B cell (primary cell): Measurements from ENCODE around the gene ABLIM1. TPM values are rescaled to one million over a fixed set of nuclear protein-coding genes. Genes with fewer than 3 reads are reported as not detected.

Experiments used
- ATAC-seq: fragments of 200-7000 bp; cut with Tn5 transposase; one replicate; pipeline ENCODE4 v1.10.0; 2021; ENCODE audit warnings: low read depth, mild to moderate bottlenecking, moderate number of reproducible peaks, moderate library complexity
- CTCF ChIA-PET: fragments of 350-600 bp; sonication (Branson Sonifier 250); formaldehyde crosslinking; loops from one replicate; lab custom pipeline; 2021; ENCODE audit warnings: antibody characterized with exemption, inconsistent platforms; lab: Charles Lee
- POLR2A ChIA-PET: fragments of 350-600 bp; sonication (Branson Sonifier 250); formaldehyde crosslinking; loops from one replicate; lab custom pipeline; 2021; ENCODE audit warnings: antibody characterized with exemption; lab: Charles Lee
- DNase-seq: peaks from one replicate; pipeline ENCODE4 v3.0.0; 2013
- H2AFZ ChIP-seq: 2 replicates; pipeline ENCODE4 v1.6.1; 2012; ENCODE audit warnings: mild to moderate bottlenecking, low read depth, low read length; ENCODE audit not compliant: insufficient read depth, poor library complexity, severe bottlenecking
- H3K27ac ChIP-seq, 2 donors: 1 replicate in 1 of 2; 2 replicates in 1 of 2; pipeline ENCODE4 v1.5.1; 2012 to 2013; ENCODE audit warnings: low read length in 2 of 2, mild to moderate bottlenecking in 2 of 2, moderate library complexity in 1 of 2
- H3K27me3 ChIP-seq, 4 experiments: fragments of 200-600 bp in 1 of 4; sonication (generic) in 1 of 4; replicated peaks in 1 of 4; 1 replicate in 2 of 4; 2 replicates in 2 of 4; pipeline versions ENCODE4 v1.6.1 to v1.7.0; 2013 to 2016; ENCODE audit warnings: low read length in 3 of 4, mild to moderate bottlenecking in 2 of 4, mixed read lengths in 1 of 4, moderate library complexity in 1 of 4; ENCODE audit not compliant: insufficient read depth in 4 of 4, control insufficient read depth in 3 of 4; ENCODE audit errors: control extremely low read depth in 1 of 4
- H3K36me3 ChIP-seq, 2 experiments: replicated peaks in 1 of 2; 1 replicate in 1 of 2; 2 replicates in 1 of 2; pipeline versions ENCODE4 v1.6.1 to v1.7.1; 2013; ENCODE audit warnings: low read length in 1 of 2; ENCODE audit not compliant: insufficient read depth in 2 of 2, control insufficient read depth in 1 of 2; ENCODE audit errors: control extremely low read depth in 1 of 2, extremely low read depth in 1 of 2
- H3K4me1 ChIP-seq, 2 donors: fragments of 200-600 bp in 1 of 2; sonication (generic) in 1 of 2; 1 replicate in 1 of 2; 2 replicates in 1 of 2; pipeline versions ENCODE4 v1.5.1 to v1.6.1; 2013 to 2017; ENCODE audit warnings: low read length in 2 of 2; ENCODE audit not compliant: control insufficient read depth in 2 of 2, insufficient read depth in 2 of 2
- H3K4me2 ChIP-seq: replicated peaks from 2 replicates; pipeline ENCODE3; 2012; ENCODE audit warnings: mild to moderate bottlenecking, low read depth, low read length; ENCODE audit not compliant: poor library complexity, severe bottlenecking
- H3K4me3 ChIP-seq, 5 experiments: fragments of 200-600 bp in 1 of 5; sonication (generic) in 1 of 5; 1 replicate in 3 of 5; 2 replicates in 2 of 5; pipeline versions ENCODE4 v1.5.1 to v1.7.0; 2011 to 2016; ENCODE audit warnings: low read length in 4 of 5, mild to moderate bottlenecking in 4 of 5, low read depth in 2 of 5, control low read depth in 1 of 5, moderate library complexity in 1 of 5; ENCODE audit not compliant: insufficient read depth in 1 of 5; ENCODE audit errors: control extremely low read depth in 1 of 5, extremely low read depth in 1 of 5
- H3K79me2 ChIP-seq: fragments of 200-600 bp; sonication (generic); one replicate; pipeline ENCODE4 v1.6.0; 2016; ENCODE audit warnings: low read length; ENCODE audit not compliant: control insufficient read depth, insufficient read depth
- H3K9ac ChIP-seq: fragments of 200-600 bp; sonication (generic); 2 replicates; pipeline ENCODE4 v1.6.1; 2017; ENCODE audit warnings: mild to moderate bottlenecking, low read length, moderate library complexity
- H3K9me3 ChIP-seq, 3 donors: one replicate each; pipeline versions ENCODE4 v1.6.1 to v1.7.1; 2013; ENCODE audit warnings: low read length in 2 of 3; ENCODE audit not compliant: control insufficient read depth in 2 of 3, insufficient read depth in 1 of 3; ENCODE audit errors: control extremely low read depth in 1 of 3
- H4K20me1 ChIP-seq: 2 replicates; pipeline ENCODE4 v1.6.0; 2012; ENCODE audit warnings: mild to moderate bottlenecking, low read length; ENCODE audit not compliant: insufficient read depth, control insufficient read depth, poor library complexity, severe bottlenecking
- H3K27ac Mint-ChIP-seq: one replicate; pipeline ENCODE4 v1.8.0; 2021; ENCODE audit warnings: mixed read lengths
- H3K27me3 Mint-ChIP-seq: one replicate; pipeline ENCODE4 v1.8.0; 2021; ENCODE audit warnings: mixed read lengths
- H3K4me1 Mint-ChIP-seq: one replicate; pipeline ENCODE4 v1.8.0; 2021; ENCODE audit warnings: mixed read lengths
- H3K4me3 Mint-ChIP-seq: one replicate; pipeline ENCODE4 v1.8.0; 2021; ENCODE audit warnings: mixed read lengths
- H3K9me3 Mint-ChIP-seq: one replicate; pipeline ENCODE4 v1.8.0; 2022; ENCODE audit warnings: mixed read lengths; ENCODE audit not compliant: insufficient read depth
- EZH2 ChIP-seq: IDR thresholded peaks from 2 replicates; pipeline ENCODE4 v1.6.1; 2012; ENCODE audit warnings: borderline replicate concordance, low read depth, mild to moderate bottlenecking, moderate library complexity, low read length; ENCODE audit not compliant: insufficient read depth, poor library complexity, severe bottlenecking
- WGBS: methylation state at CpG from one replicate; pipeline ENCODE4 v1.1.5; 2013; ENCODE audit warnings: missing lambda C conversion rate; ENCODE audit not compliant: insufficient coverage; 5-methylcytosine and 5-hydroxymethylcytosine counted together
- intact Hi-C: fragments of 100-400 bp; cut with micrococcal nuclease; formaldehyde crosslinking; loops from one replicate; pipeline ENCODE4 v1.10.0; 2022
- polyA plus RNA-seq: library from polyadenylated mRNA; depleted of rRNA; stranded (reverse); fragments of >200 nt; gene quantifications from 2 replicates; pipeline ENCODE4 v1.2.3, GENCODE V29; 2012
- total RNA-seq, 2 donors: library from RNA; stranded (reverse); fragments of 120-200 nt in 1 of 2; gene quantifications; 1 replicate in 1 of 2; 2 replicates in 1 of 2; pipeline versions ENCODE4 v1.2.3 to v1.2.4, GENCODE V29; 2013 to 2022
- TF ChIP-seq, protein P1 (sequence below): fragments of 200-600 bp; IDR thresholded peaks from one replicate; pipeline ENCODE4 v1.8.0; 2022; ENCODE audit warnings: antibody characterized with exemption, mild to moderate bottlenecking

ABLIM1 gene
- total and polyA plus RNA-seq, 2 donors (not counting 1 experiment from before 2014, with no cell fraction given) = 55.6 to 148 TPM

DNA sequence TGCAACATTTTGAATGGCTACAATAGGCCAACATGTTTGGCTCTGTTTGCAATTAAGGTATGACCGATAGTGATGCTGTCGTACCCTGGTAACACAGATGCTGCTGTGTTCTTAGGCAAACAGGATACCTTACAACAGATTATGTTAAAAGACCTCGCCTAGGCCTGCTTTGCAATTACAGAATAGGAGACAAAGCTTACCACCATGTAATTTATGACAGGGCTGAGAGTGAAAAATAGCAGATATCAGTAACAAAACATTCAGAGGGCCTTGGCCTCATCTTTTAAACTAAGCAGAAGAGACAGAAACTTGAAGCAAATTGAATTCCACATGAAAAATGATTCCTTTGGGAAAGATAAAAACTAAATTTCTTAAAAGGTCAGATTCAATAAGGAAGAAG lies 29.4 kb upstream of the ABLIM1 start:
- H3K36me3 ChIP-seq = no peaks in the 10 kb centered on the region
- H4K20me1 ChIP-seq = no peaks in the 10 kb centered on the region
- Mint-ChIP-seq H3K4me1 (no peaks in the 10 kb centered on the region), H3K27me3 (peaks cover 10% of the 10 kb centered on the region), H3K4me3 (no peak overlapping the region), H3K27ac (no peak overlapping the region), H3K9me3 (no peaks in the 10 kb centered on the region)
- no peak overlapping the region for H3K4me3 ChIP-seq
- TF ChIP-seq, protein P1, sequence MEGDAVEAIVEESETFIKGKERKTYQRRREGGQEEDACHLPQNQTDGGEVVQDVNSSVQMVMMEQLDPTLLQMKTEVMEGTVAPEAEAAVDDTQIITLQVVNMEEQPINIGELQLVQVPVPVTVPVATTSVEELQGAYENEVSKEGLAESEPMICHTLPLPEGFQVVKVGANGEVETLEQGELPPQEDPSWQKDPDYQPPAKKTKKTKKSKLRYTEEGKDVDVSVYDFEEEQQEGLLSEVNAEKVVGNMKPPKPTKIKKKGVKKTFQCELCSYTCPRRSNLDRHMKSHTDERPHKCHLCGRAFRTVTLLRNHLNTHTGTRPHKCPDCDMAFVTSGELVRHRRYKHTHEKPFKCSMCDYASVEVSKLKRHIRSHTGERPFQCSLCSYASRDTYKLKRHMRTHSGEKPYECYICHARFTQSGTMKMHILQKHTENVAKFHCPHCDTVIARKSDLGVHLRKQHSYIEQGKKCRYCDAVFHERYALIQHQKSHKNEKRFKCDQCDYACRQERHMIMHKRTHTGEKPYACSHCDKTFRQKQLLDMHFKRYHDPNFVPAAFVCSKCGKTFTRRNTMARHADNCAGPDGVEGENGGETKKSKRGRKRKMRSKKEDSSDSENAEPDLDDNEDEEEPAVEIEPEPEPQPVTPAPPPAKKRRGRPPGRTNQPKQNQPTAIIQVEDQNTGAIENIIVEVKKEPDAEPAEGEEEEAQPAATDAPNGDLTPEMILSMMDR = no peak
- TF ChIP-seq EZH2 = no peak
- no peaks in the 10 kb centered on the region for H3K4me1 ChIP-seq
- H3K9ac ChIP-seq = no peak overlapping the region
- H3K4me2 ChIP-seq = no peak overlapping the region
- H3K27ac ChIP-seq = no peak overlapping the region
- DNase-seq = no peak
- H3K27me3 ChIP-seq = no peaks in the 10 kb centered on the region
- H3K79me2 ChIP-seq = no peaks in the 10 kb centered on the region
- ChIA-PET CTCF (interaction anchor here (0.9 to 1.5 kb wide), 2 partner anchors 16 to 216 kb away, joined by 3 to 5 read pairs; no protein-coding TSS in a partner anchor), POLR2A (no interaction called here)
- WGBS = 100% methylated on average over 2 of the region's 3 CpGs
- H2AFZ ChIP-seq = no peak overlapping the region
- intact Hi-C loops = no loop called here
- no peak for ATAC-seq
- H3K9me3 ChIP-seq = no peaks in the 10 kb centered on the region

DNA sequence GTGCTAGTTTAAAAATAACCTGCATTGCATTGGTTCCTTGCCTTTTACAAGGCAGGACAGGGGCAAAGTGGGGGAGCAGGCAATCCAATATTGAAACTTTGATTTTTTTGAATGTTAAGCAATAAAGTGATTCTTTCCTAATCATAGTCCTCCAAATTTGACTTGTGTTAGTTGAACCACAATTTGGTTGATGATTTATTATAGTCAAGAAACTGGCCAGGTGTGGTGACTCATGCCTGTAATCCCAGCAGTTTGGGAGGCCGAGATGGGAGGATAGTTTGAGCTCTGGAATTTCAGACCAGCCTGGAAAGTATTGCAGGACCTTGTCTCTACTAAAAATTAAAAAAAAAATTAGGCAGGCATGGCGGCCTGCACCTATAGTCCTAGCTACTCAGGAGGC lies 27.9 kb upstream of the ABLIM1 start:
- H3K4me3 Mint-ChIP-seq = no peak overlapping the region
- 95% methylated on average over 2 of the region's 2 CpGs for WGBS

More for the DNA sequence above, 27.9 kb upstream of the ABLIM1 start:
- H3K79me2 ChIP-seq = no peaks in the 10 kb centered on the region
- peaks cover 10% of the 10 kb centered on the region for H3K27me3 Mint-ChIP-seq
- intact Hi-C loops = no loop called here
- POLR2A ChIA-PET = no interaction called here
- no peak overlapping the region for H2AFZ ChIP-seq
- H3K9ac ChIP-seq = no peak overlapping the region
- H3K9me3 Mint-ChIP-seq = no peaks in the 10 kb centered on the region
- ATAC-seq (no peak), DNase-seq (no peak)
- H3K4me2 ChIP-seq = no peak overlapping the region
- no peaks in the 10 kb centered on the region for H3K4me1 Mint-ChIP-seq
- H4K20me1 ChIP-seq = no peaks in the 10 kb centered on the region
- no peak overlapping the region for H3K27ac Mint-ChIP-seq
- H3K9me3 ChIP-seq = no peaks in the 10 kb centered on the region
- CTCF ChIA-PET = interaction anchor here (0.7 to 1.1 kb wide), 2 partner anchors 9 to 215 kb away, joined by 3 read pairs; no protein-coding TSS in a partner anchor
- no peak overlapping the region for H3K27ac ChIP-seq
- no peaks in the 10 kb centered on the region for H3K36me3 ChIP-seq
- H3K4me3 ChIP-seq = no peak overlapping the region
- TF ChIP-seq, protein P1 = no peak
- TF ChIP-seq EZH2 = no peak
- no peaks in the 10 kb centered on the region for H3K27me3 ChIP-seq
- no peaks in the 10 kb centered on the region for H3K4me1 ChIP-seq
